PC-3 (cell line): Measurements from ENCODE around the gene GRP.

Source experiments
- EZH2 ChIP-seq: fragments of 300-600 bp; sonication (generic); IDR thresholded peaks from one replicate; pipeline ENCODE4 v1.6.1; 2017; ENCODE audit warnings: antibody characterized with exemption, mild to moderate bottlenecking, low read length; ENCODE audit not compliant: unreplicated experiment
- TF ChIP-seq, protein P1 (sequence below): fragments of 300-600 bp; sonication (generic); conservative IDR thresholded peaks from 2 replicates; pipeline ENCODE4 v1.5.1; 2017; ENCODE audit warnings: antibody characterized with exemption, low read depth, mild to moderate bottlenecking, low read length

DNA sequence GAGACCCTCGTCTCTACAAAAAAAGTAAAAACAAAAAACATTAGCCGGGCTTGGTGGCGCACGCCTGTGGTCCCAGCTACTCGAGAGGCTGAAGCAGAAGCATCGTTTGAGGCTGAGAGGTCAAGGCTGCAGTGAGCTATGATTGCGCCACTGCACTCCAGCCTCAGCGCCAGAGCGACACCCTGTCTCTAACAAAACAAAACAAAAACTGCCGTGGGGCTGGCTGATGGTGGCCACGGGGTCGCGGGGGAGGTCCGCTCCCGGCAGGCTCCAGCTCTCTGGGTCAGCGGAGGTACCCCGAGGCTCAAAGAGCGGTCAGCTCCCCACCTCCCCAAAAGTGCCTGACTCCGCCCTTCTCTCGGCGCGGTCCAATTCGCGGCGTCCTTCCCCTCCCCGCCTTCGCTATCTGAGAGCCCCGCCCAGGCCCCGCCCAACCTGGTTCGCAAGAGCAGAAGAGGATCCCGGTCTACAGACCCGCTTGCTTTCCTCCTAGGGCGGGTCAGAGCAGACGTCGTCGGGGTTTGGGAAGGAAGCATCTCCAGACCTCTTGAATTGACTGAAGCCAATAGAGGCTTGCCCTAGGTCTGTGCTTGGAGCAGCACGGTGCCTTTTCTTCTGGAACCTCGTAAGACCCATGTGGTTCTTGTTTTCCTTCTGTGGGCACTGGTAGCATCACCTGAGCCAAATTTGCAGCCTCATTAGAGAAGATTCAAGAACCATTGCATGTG, 45.5 kb downstream of the GRP start:
- TF ChIP-seq, protein P1, sequence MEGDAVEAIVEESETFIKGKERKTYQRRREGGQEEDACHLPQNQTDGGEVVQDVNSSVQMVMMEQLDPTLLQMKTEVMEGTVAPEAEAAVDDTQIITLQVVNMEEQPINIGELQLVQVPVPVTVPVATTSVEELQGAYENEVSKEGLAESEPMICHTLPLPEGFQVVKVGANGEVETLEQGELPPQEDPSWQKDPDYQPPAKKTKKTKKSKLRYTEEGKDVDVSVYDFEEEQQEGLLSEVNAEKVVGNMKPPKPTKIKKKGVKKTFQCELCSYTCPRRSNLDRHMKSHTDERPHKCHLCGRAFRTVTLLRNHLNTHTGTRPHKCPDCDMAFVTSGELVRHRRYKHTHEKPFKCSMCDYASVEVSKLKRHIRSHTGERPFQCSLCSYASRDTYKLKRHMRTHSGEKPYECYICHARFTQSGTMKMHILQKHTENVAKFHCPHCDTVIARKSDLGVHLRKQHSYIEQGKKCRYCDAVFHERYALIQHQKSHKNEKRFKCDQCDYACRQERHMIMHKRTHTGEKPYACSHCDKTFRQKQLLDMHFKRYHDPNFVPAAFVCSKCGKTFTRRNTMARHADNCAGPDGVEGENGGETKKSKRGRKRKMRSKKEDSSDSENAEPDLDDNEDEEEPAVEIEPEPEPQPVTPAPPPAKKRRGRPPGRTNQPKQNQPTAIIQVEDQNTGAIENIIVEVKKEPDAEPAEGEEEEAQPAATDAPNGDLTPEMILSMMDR: no peak
- TF ChIP-seq EZH2: no peak
